Type B pancreatic cell (in vitro differentiated cells): ENCODE results near the gene FAM50B. TPM values are rescaled to one million over a fixed set of nuclear protein-coding genes. Genes with fewer than 3 reads are reported as not detected.

ENCODE experiments used
- DNase-seq: peaks from one replicate; pipeline ENCODE4 v3.0.0; 2021; ENCODE audit warnings: mixed read lengths; ENCODE audit not compliant: unreplicated experiment; ENCODE audit errors: extremely low spot score
- H3K27ac Mint-ChIP-seq: 2 replicates; pipeline ENCODE4 v1.8.0; 2021; ENCODE audit warnings: mild to moderate bottlenecking, mixed read lengths
- H3K27me3 Mint-ChIP-seq: 2 replicates; pipeline ENCODE4 v1.8.0; 2021; ENCODE audit warnings: mixed read lengths
- H3K36me3 Mint-ChIP-seq: 2 replicates; pipeline ENCODE4 v1.8.0; 2021; ENCODE audit warnings: mixed read lengths
- H3K4me1 Mint-ChIP-seq: one replicate; pipeline ENCODE4 v1.8.0; 2021; ENCODE audit warnings: mixed read lengths; ENCODE audit not compliant: unreplicated experiment
- H3K4me3 Mint-ChIP-seq: 2 replicates; pipeline ENCODE4 v1.8.0; 2021; ENCODE audit warnings: mild to moderate bottlenecking, mixed read lengths
- H3K9me3 Mint-ChIP-seq: 2 replicates; pipeline ENCODE4 v1.8.0; 2021; ENCODE audit warnings: mixed read lengths
- total RNA-seq: library from RNA; stranded (reverse); gene quantifications from 2 replicates; pipeline ENCODE4 v1.2.1, GENCODE V29; 2021; ENCODE audit warnings: low replicate concordance
- TF ChIP-seq, protein P1 (sequence below): fragments of 200-600 bp; sonication (generic); conservative IDR thresholded peaks from 2 replicates; pipeline ENCODE4 v1.5.0; 2021; ENCODE audit warnings: antibody characterized with exemption, mild to moderate bottlenecking

FAM50B gene
- total RNA-seq, 1 donor from 2014 or later: 1.8 TPM

DNA sequence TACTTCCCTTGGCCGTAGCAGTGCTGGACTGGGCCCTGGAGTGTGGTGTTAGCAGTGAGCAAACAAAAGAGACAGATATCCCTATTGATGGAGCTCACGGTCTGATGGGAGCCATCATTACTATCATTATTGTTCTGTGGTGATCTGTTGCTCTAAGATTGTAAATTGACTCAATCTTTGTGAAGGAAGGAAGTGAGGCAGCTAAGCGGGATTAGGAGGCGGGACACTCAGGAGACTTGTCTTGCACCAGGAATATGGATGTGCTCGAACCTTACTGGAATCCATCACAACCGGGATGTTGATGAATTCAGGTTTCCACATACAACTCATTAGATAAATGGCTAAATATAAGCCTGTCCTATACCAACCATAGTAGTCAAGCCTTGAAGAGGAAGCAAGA, 25.5 kb upstream of the FAM50B start:
- Mint-ChIP-seq H3K36me3 (no peaks in the 10 kb centered on the region), H3K9me3 (no peaks in the 10 kb centered on the region), H3K27ac (peak overlapping the region; percentile 24)

DNA sequence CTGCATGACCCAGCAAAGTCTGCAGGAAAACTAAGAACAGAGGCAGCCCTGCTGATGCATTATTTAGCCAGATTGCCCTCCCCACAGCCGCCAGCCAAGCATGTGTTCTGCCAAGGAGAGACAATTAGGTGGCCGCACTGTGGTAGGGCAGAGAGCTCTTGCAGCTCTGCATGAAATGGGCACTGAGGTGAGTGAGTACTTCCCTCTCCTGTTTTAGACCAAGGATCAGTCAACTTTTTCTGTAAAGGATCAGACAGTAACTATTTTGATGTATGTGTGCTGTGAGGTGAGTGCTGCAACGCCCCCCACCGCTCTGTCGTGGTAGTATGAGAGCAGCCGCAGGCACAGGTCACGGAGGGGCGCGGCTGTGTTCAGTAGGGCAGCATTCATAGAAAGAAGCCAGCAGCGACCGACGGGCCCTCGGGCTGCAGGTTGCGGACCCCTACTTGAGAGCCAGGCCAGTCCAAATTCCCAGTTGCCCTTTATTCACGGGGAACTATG, 23.8 kb upstream of the FAM50B start:
- Mint-ChIP-seq H3K27me3 (no peaks in the 10 kb centered on the region), H3K27ac (peak overlapping the region; percentile 99), H3K4me1 (peaks cover 41% of the 10 kb centered on the region), H3K36me3 (no peaks in the 10 kb centered on the region), H3K9me3 (no peaks in the 10 kb centered on the region), H3K4me3 (peak overlapping the region; percentile 83)
- no peak for DNase-seq
- TF ChIP-seq, protein P1, sequence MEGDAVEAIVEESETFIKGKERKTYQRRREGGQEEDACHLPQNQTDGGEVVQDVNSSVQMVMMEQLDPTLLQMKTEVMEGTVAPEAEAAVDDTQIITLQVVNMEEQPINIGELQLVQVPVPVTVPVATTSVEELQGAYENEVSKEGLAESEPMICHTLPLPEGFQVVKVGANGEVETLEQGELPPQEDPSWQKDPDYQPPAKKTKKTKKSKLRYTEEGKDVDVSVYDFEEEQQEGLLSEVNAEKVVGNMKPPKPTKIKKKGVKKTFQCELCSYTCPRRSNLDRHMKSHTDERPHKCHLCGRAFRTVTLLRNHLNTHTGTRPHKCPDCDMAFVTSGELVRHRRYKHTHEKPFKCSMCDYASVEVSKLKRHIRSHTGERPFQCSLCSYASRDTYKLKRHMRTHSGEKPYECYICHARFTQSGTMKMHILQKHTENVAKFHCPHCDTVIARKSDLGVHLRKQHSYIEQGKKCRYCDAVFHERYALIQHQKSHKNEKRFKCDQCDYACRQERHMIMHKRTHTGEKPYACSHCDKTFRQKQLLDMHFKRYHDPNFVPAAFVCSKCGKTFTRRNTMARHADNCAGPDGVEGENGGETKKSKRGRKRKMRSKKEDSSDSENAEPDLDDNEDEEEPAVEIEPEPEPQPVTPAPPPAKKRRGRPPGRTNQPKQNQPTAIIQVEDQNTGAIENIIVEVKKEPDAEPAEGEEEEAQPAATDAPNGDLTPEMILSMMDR: no peak

More for the DNA sequence above, 25.5 kb upstream of the FAM50B start:
- H3K27me3 Mint-ChIP-seq: no peaks in the 10 kb centered on the region
- TF ChIP-seq, protein P1: no peak
- H3K4me1 Mint-ChIP-seq: peaks cover 46% of the 10 kb centered on the region
- no peak overlapping the region for H3K4me3 Mint-ChIP-seq
- no peak for DNase-seq

DNA sequence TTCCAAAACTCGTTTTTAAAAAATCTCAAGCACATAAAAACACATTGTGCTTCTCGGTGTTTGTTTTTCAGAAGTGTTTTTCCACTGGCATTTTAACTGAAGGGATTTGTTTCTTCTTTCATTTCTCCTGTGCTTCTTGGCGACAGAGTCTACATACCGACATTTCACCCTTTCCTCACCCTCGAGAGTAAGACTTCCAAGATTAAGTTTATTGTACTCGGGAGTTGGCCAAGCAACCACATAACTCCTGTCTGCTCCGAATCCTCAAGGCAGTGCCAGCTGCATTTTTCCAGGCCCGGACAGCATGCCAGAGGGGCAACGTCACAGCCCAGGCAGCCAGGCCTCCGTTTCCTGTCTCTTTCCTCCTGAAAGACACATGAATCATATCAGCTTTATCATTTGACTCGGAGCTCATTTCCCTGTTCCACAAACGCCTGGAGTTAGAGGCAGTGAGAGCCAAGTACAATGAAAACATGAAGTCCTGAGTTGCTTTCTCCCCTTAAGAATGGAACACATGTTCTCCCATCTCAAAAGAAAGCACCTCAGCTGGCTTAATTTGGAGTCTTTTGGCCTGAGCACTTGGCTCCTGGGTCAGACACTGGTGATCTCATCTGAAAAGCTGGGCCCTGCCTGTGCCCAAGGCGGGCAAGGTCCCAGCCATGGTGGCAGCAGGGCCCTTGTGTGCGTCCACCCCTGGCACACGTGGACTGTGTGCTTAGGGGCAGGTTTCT, 23.2 kb upstream of the FAM50B start:
- no peaks in the 10 kb centered on the region for H3K36me3 Mint-ChIP-seq
- H3K27me3 Mint-ChIP-seq: no peaks in the 10 kb centered on the region
- TF ChIP-seq, protein P1: no peak
- no peaks in the 10 kb centered on the region for H3K9me3 Mint-ChIP-seq
- H3K4me1 Mint-ChIP-seq: peaks cover 38% of the 10 kb centered on the region
- peak overlapping the region; percentile 99 for H3K27ac Mint-ChIP-seq
- DNase-seq: no peak
- peak overlapping the region; percentile 83 for H3K4me3 Mint-ChIP-seq

DNA sequence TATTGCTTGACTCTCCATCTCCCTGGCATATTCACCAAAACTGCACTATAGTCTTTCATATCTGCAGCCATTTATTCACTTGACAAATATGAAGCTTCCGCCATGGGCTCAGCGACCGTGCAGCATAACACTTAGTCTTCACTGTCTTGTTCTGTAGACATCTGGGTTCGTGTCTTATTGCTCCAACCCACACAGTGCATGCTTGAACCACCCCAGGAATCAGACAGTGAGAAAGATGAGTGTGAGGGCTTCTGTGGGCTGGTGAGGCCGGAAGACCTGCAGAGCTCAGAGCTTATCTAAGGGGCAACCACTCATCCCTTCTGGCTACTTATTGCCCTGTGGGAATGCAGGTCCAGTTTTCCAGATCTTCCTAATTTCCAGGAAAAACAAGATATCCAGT, 19.9 kb upstream of the FAM50B start:
- Mint-ChIP-seq H3K36me3 (no peaks in the 10 kb centered on the region), H3K4me1 (peaks cover 22% of the 10 kb centered on the region), H3K4me3 (no peak overlapping the region), H3K27me3 (no peaks in the 10 kb centered on the region), H3K9me3 (no peaks in the 10 kb centered on the region), H3K27ac (no peak overlapping the region)
- DNase-seq: no peak
- TF ChIP-seq, protein P1: no peak

DNA sequence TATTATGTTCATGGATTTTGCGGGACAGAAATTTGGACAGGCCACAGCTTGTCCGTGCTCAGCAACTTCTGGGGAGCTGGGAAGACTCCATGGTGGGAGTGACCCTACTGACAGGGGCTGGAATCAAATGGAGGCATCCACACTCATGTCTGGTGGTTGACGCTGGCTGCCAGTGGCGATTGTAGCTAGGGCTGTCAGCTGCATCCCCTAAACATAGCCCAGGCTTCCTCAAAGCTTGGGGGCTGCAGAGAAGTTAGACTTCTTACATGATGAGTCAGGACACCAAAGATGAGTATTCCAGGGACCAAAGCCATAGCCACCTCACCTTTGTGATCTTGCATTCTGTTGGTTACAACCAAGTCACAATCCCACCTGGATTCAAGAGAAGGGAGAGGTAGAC, 18.4 kb upstream of the FAM50B start:
- H3K27ac Mint-ChIP-seq: no peak overlapping the region

More for the DNA sequence above, 18.4 kb upstream of the FAM50B start:
- Mint-ChIP-seq H3K9me3 (no peaks in the 10 kb centered on the region), H3K4me1 (peaks cover 14% of the 10 kb centered on the region), H3K27me3 (no peaks in the 10 kb centered on the region), H3K4me3 (no peak overlapping the region), H3K36me3 (no peaks in the 10 kb centered on the region)
- TF ChIP-seq, protein P1: no peak
- DNase-seq: no peak
